DOHH2 (cell line): ENCODE data around the gene GPSM1.

Source experiments
- H3F3A ChIP-seq: fragments of 200-600 bp; sonication (generic), shearing (Covaris generic); 2 replicates; pipeline ENCODE4 v1.6.0; 2016; ENCODE audit warnings: antibody characterized with exemption, mild to moderate bottlenecking; ENCODE audit not compliant: control insufficient read depth, insufficient read depth
- H3K27ac ChIP-seq: fragments of 200-600 bp; sonication (generic); 2 replicates; pipeline ENCODE4 v1.5.1; 2014; ENCODE audit warnings: low read depth, mild to moderate bottlenecking, low read length, moderate library complexity
- H3K27me3 ChIP-seq: fragments of 200-600 bp; sonication (generic); 2 replicates; pipeline ENCODE4 v1.6.1; 2014; ENCODE audit warnings: mild to moderate bottlenecking, low read length, mixed read lengths; ENCODE audit not compliant: control insufficient read depth
- H3K36me3 ChIP-seq: fragments of 200-600 bp; sonication (generic); 2 replicates; pipeline ENCODE4 v1.6.1; 2014; ENCODE audit warnings: mild to moderate bottlenecking, low read length, moderate library complexity, mixed read lengths; ENCODE audit not compliant: control insufficient read depth
- H3K4me1 ChIP-seq: fragments of 200-600 bp; sonication (generic); 2 replicates; pipeline ENCODE4 v1.6.1; 2014; ENCODE audit warnings: mild to moderate bottlenecking, low read length, mixed read lengths; ENCODE audit not compliant: control insufficient read depth
- H3K4me2 ChIP-seq: fragments of 200-600 bp; sonication (generic); 2 replicates; pipeline ENCODE4 v1.6.0; 2014; ENCODE audit warnings: mild to moderate bottlenecking, low read length, moderate library complexity
- H3K4me3 ChIP-seq: fragments of 200-600 bp; sonication (generic); 2 replicates; pipeline ENCODE4 v1.5.1; 2014; ENCODE audit warnings: mild to moderate bottlenecking, low read length, mixed read lengths
- H3K79me2 ChIP-seq: fragments of 200-600 bp; sonication (generic); 2 replicates; pipeline ENCODE4 v1.6.1; 2014; ENCODE audit warnings: mild to moderate bottlenecking, low read length, mixed read lengths; ENCODE audit not compliant: control insufficient read depth
- H3K9me2 ChIP-seq: fragments of 200-600 bp; sonication (generic); replicated peaks from 2 replicates; pipeline ENCODE4 v1.6.1; 2014; ENCODE audit warnings: mild to moderate bottlenecking, low read length, mixed read lengths; ENCODE audit not compliant: control insufficient read depth
- H3K9me3 ChIP-seq: fragments of 200-600 bp; sonication (generic); 2 replicates; pipeline ENCODE4 v1.6.1; 2014; ENCODE audit warnings: antibody characterized with exemption, low read length, mixed read lengths; ENCODE audit not compliant: control insufficient read depth, insufficient read depth
- H4K20me1 ChIP-seq: fragments of 200-600 bp; sonication (generic); 2 replicates; pipeline ENCODE4 v1.6.0; 2014; ENCODE audit warnings: low read depth, mild to moderate bottlenecking, antibody characterized with exemption, low read length, moderate library complexity; ENCODE audit not compliant: control insufficient read depth, insufficient read depth
- CTCF ChIP-seq: fragments of 200-600 bp; sonication (generic); IDR thresholded peaks from one replicate; pipeline ENCODE4 v1.5.1; 2014; ENCODE audit warnings: antibody characterized with exemption, mild to moderate bottlenecking, low read depth, low read length; ENCODE audit not compliant: poor library complexity, severe bottlenecking
- EZH2phosphoT487 ChIP-seq: fragments of 200-600 bp; sonication (generic); IDR thresholded peaks from 2 replicates; pipeline ENCODE4 v1.6.1; 2017; ENCODE audit warnings: borderline replicate concordance, mild to moderate bottlenecking, antibody characterized with exemption, low read length, moderate library complexity, mixed read lengths

GPSM1 gene

GRCh38 chr9:136331556-136332481 is 4.5 kb downstream of the GPSM1 start:
- H3K9me2 ChIP-seq, result no peaks in the 10 kb centered on the region
- H3K4me2 ChIP-seq, result no peak overlapping the region
- peaks cover 11% of the 10 kb centered on the region for H3K27me3 ChIP-seq
- no peaks in the 10 kb centered on the region for H4K20me1 ChIP-seq
- H3K27ac ChIP-seq, result no peak overlapping the region
- no peak overlapping the region for H3K4me3 ChIP-seq
- no peaks in the 10 kb centered on the region for H3K9me3 ChIP-seq
- H3F3A ChIP-seq, result no peaks in the 10 kb centered on the region
- no peaks in the 10 kb centered on the region for H3K4me1 ChIP-seq
- no peaks in the 10 kb centered on the region for H3K79me2 ChIP-seq
- no peaks in the 10 kb centered on the region for H3K36me3 ChIP-seq
- no peak for TF ChIP-seq EZH2phosphoT487
- TF ChIP-seq CTCF, result no peak

GRCh38 chr9:136332482-136332983 is 5.2 kb downstream of the GPSM1 start:
- Histone ChIP-seq H3K4me3 (no peak overlapping the region), H3K9me3 (no peaks in the 10 kb centered on the region), H3K36me3 (no peaks in the 10 kb centered on the region), H3F3A (no peaks in the 10 kb centered on the region), H3K4me2 (no peak overlapping the region), H3K27me3 (peaks cover 9% of the 10 kb centered on the region), H4K20me1 (no peaks in the 10 kb centered on the region), H3K27ac (no peak overlapping the region), H3K4me1 (no peaks in the 10 kb centered on the region), H3K9me2 (no peaks in the 10 kb centered on the region), H3K79me2 (no peaks in the 10 kb centered on the region)
- no peak for TF ChIP-seq CTCF
- TF ChIP-seq EZH2phosphoT487, result no peak

- Histone ChIP-seq H3K4me2 (no peak overlapping the region), H3K4me1 (no peaks in the 10 kb centered on the region), H3K9me3 (no peaks in the 10 kb centered on the region), H3K4me3 (no peak overlapping the region), H3K36me3 (no peaks in the 10 kb centered on the region), H3K27ac (no peak overlapping the region), H3K27me3 (peaks cover 7% of the 10 kb centered on the region), H4K20me1 (no peaks in the 10 kb centered on the region), H3F3A (no peaks in the 10 kb centered on the region), H3K79me2 (no peaks in the 10 kb centered on the region), H3K9me2 (no peaks in the 10 kb centered on the region)
- TF ChIP-seq CTCF (no peak), EZH2phosphoT487 (no peak)
Observed at GRCh38 chr9:136333045-136333444, 5.7 kb downstream of the GPSM1 start.
